Esophagus squamous epithelium (tissue), 5 donors: ENCODE measurements around the gene TNFRSF4. TPM values are rescaled to one million over a fixed set of nuclear protein-coding genes. Genes with fewer than 3 reads are reported as not detected.

ENCODE experiments used
- DNase-seq: peaks from one replicate; lab custom pipeline; 2025; lab: John Stamatoyannopoulos, UW
- H3K27ac ChIP-seq, 4 donors: fragments of 200-600 bp; sonication (generic); one replicate each; pipeline ENCODE4 v1.5.1; 2016 to 2019; ENCODE audit warnings: mild to moderate bottlenecking in 1 of 4
- H3K27me3 ChIP-seq, 4 donors: fragments of 200-600 bp; sonication (generic); 1 replicate in 3 of 4; 2 replicates in 1 of 4; pipeline versions ENCODE4 v1.5.1 to v1.6.0; 2017 to 2021; ENCODE audit warnings: antibody characterized with exemption in 1 of 4
- H3K36me3 ChIP-seq, 3 donors: fragments of 200-600 bp; sonication (generic); one replicate each; pipeline ENCODE4 v1.5.1; 2016 to 2019
- H3K4me1 ChIP-seq, 3 donors: fragments of 200-600 bp; sonication (generic); one replicate each; pipeline ENCODE4 v1.5.1; 2017 to 2019
- H3K4me3 ChIP-seq, 4 donors: fragments of 200-600 bp; sonication (generic); 1 replicate in 3 of 4; 2 replicates in 1 of 4; pipeline ENCODE4 v1.5.1; 2016 to 2019; ENCODE audit warnings: mild to moderate bottlenecking in 2 of 4, moderate library complexity in 1 of 4
- H3K9me3 ChIP-seq, 3 donors: fragments of 200-600 bp; sonication (generic); one replicate each; pipeline ENCODE4 v1.5.1; 2016 to 2019
- POLR2A ChIP-seq, 4 donors: fragments of 450-650 bp; IDR thresholded peaks; one replicate each; pipeline ENCODE4 v1.6.1; 2017; ENCODE audit warnings: antibody characterized with exemption in 4 of 4, mild to moderate bottlenecking in 4 of 4, moderate library complexity in 3 of 4
- WGBS, 2 donors: methylation state at CpG; one replicate each; pipeline ENCODE4 v1.1.5; 2018; 5-methylcytosine and 5-hydroxymethylcytosine counted together
- intact Hi-C: fragments of 100-400 bp; cut with DNase I; formaldehyde crosslinking; loops from one replicate; pipeline ENCODE4 v1.15.0; 2022
- total RNA-seq, 4 donors: library from RNA; depleted of rRNA; stranded (reverse); fragments of >200 nt; gene quantifications; one replicate each; pipeline ENCODE4 v1.1.0, GENCODE V29; 2016
- TF ChIP-seq, protein P1 (sequence below), 6 experiments: fragments of 450-650 bp in 4 of 6; fragments of 200-600 bp in 2 of 6; sonication (generic) in 2 of 6; IDR thresholded peaks; one replicate each; pipeline ENCODE4 v1.5.1; 2016 to 2019; ENCODE audit warnings: antibody characterized with exemption in 6 of 6, mild to moderate bottlenecking in 4 of 6, moderate library complexity in 4 of 6
- donor health status: DM: yes; HTN: yes; CAD: no.

The TNFRSF4 gene
- total RNA-seq, 4 donors from 2014 or later = 0.40 to 1.3 (median 0.57) TPM; not detected in 1

DNA sequence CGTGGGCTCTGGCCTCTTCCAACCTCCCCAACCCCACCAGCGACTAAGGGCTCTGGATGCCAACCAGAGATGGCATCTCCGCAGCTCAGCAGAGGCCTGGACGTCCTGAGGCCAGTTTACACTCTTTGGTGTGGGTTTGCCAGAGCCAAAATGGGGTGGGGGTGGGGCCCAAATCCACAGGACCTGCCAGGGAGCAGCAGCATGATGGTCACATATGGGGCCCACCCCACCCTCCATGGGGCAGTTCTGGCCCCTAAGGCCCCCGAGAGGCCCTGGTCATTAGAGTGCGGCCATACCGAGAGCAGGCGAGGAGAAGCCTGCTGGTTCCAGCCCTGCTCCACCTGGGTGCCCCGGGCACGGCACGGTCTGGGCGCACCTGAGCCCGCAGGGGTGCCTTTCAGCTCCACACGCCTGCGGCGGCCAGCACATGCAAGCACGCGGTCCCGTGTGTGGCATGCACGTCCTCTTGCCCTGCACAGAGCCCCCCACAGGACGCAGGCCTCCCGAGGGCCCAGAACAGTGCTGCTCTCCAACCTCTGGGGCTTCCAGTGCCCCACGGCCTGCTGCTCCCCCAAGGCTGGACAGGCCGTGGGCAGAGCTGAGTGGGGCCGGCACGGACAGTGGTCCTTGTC lies 27.8 kb upstream of the TNFRSF4 start:
- WGBS, 2 donors = 70% methylated on average over 2 of the region's 26 CpGs; no CpG with 5 or more reads in 1 of the 2 donors
- H3K27me3 ChIP-seq = peaks cover 0 to 75% (median 19%) of the 10 kb centered on the region in 4 donors
- no peaks in the 10 kb centered on the region for H3K36me3 ChIP-seq
- no peak overlapping the region for H3K27ac ChIP-seq
- no peaks in the 10 kb centered on the region for H3K9me3 ChIP-seq
- no peak overlapping the region for H3K4me3 ChIP-seq
- TF ChIP-seq, protein P1, sequence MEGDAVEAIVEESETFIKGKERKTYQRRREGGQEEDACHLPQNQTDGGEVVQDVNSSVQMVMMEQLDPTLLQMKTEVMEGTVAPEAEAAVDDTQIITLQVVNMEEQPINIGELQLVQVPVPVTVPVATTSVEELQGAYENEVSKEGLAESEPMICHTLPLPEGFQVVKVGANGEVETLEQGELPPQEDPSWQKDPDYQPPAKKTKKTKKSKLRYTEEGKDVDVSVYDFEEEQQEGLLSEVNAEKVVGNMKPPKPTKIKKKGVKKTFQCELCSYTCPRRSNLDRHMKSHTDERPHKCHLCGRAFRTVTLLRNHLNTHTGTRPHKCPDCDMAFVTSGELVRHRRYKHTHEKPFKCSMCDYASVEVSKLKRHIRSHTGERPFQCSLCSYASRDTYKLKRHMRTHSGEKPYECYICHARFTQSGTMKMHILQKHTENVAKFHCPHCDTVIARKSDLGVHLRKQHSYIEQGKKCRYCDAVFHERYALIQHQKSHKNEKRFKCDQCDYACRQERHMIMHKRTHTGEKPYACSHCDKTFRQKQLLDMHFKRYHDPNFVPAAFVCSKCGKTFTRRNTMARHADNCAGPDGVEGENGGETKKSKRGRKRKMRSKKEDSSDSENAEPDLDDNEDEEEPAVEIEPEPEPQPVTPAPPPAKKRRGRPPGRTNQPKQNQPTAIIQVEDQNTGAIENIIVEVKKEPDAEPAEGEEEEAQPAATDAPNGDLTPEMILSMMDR (IDR thresholded peaks at IDR 0.05) = no peak
- no peak for TF ChIP-seq POLR2A (IDR thresholded peaks at IDR 0.05)
- intact Hi-C loops = loop anchor here (10.0 kb wide), 1 partner anchor 117 kb away; no protein-coding TSS in a partner anchor
- no peak for DNase-seq
- H3K4me1 ChIP-seq = peaks cover 13 to 55% (median 32%) of the 10 kb centered on the region in 3 donors

DNA sequence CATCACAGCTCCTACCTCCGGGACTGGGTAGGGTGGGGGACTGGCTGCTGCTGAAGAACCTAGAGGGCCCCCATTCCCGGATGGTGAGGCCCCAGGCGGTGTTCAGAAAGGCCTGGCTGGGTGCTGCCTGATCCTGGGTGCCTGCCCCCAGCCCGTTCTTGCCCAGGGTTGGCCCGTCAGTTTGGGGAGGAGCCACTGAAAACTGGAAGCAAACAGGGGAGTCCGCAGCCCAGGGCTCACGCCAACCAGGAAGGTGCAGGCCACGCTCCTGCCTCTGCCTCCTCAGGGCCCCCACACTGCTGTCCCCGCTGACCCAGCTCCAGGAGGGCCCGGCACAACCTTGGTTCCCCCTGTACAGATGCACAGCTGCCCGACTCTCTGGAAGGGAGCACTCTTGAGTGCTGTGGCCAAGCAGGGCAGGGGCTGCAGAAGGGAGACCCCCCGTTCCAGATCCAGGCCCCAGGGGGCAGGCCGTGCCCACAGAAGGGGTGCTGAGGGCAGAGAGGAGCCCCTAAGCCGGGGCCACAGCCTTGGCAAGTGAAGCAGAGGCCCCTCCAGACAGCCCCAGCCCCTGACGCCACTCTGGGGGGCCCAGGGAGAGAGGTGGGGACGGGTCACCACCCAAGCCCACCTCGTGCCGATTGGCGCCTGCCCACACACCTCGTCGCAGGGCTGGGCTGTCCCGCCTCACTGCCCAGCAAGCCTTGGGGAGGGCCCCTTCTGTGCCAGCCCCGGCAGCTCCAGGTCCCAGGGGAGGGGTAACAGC lies 27.1 kb upstream of the TNFRSF4 start:
- Histone ChIP-seq H3K36me3 (no peaks in the 10 kb centered on the region), H3K4me1 (peaks cover 7 to 50% (median 32%) of the 10 kb centered on the region in 3 donors), H3K4me3 (peak overlapping the region in 1 of 4 donors; percentile 9), H3K9me3 (no peaks in the 10 kb centered on the region), H3K27me3 (peaks cover 0 to 72% (median 16%) of the 10 kb centered on the region in 4 donors), H3K27ac (no peak overlapping the region)
- TF ChIP-seq, protein P1 (IDR thresholded peaks at IDR 0.05) = no peak
- TF ChIP-seq POLR2A (IDR thresholded peaks at IDR 0.05) = no peak
- 47 to 66% methylated on average over 3 to 4 of the region's 23 CpGs for WGBS, 2 donors
- intact Hi-C loops = loop anchor here (10.0 kb wide), 1 partner anchor 116 kb away; no protein-coding TSS in a partner anchor
- no peak for DNase-seq

DNA sequence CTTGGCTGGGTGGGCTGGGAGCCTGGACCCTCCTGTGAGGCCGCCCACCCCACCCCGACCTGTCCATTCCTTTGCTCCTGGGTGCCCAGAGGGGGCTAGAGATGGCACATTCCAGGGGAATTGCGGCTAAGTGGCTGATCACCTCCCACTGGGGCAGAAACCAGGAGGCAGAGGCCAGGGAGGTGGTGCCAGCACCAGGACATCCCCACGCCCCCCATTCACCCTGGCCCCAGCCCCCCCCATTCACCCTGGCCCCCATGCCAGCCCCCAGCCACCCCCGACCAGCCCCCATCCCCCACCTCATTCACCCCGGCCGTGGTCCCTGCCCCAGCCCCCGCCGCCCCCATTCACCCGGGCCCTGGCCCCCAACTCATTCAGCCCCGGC lies 26.4 kb upstream of the TNFRSF4 start:
- H3K36me3 ChIP-seq = peaks cover 0 to 2% (median 0%) of the 10 kb centered on the region in 3 donors
- intact Hi-C loops = loop anchor here (10.0 kb wide), 1 partner anchor 116 kb away; no protein-coding TSS in a partner anchor
- no peak for DNase-seq
- H3K9me3 ChIP-seq = no peaks in the 10 kb centered on the region
- TF ChIP-seq, protein P1 (IDR thresholded peaks at IDR 0.05) = no peak
- TF ChIP-seq POLR2A (IDR thresholded peaks at IDR 0.05) = no peak
- WGBS, 2 donors = no CpG with 5 or more reads among the region's 11 CpGs
- peak overlapping the region in 1 of 4 donors; percentile 9 for H3K4me3 ChIP-seq
- peaks cover 7 to 47% (median 32%) of the 10 kb centered on the region in 3 donors for H3K4me1 ChIP-seq
- H3K27me3 ChIP-seq = peaks cover 0 to 65% (median 12%) of the 10 kb centered on the region in 4 donors
- H3K27ac ChIP-seq = no peak overlapping the region

DNA sequence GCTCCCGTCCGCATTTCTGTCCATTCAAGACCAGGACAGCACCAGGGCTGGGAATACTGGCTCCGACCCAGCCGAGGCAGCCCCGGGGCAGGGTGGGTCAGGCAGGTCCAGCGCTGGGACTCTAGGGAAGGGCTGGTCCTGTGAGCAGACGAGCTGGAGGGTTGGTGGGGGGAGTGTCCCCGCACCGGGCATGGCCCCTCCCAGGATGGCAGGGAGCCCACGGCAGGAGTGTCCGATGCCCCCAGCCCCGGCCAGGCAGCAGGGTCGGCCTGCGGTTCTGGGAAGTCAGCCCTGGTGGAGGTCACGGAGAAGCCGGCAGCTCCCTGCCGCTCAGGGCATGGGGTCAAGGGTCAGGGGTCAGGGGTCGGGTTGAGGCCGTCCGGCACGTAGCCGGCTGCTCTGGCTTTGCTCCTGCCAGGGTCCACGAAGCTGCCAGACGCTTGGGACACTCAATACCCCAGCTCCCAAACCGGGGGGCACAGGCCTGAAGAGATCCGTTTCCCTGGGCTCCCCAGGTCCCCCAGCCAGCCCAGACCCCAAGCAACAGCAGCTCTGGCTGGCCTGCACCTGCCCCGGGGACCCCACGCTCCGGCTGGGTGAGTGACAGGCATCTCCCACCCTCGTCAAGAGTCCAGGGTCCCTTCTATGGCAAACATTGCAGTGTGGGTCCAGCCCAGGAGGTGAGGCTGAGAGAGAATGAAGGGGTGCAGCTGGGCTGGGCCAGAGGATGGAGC lies 25.8 kb upstream of the TNFRSF4 start:
- Histone ChIP-seq H3K4me1 (peaks cover 7 to 47% (median 32%) of the 10 kb centered on the region in 3 donors), H3K9me3 (no peaks in the 10 kb centered on the region), H3K4me3 (no peak overlapping the region), H3K27me3 (peaks cover 0 to 62% (median 11%) of the 10 kb centered on the region in 4 donors), H3K36me3 (peaks cover 0 to 8% (median 0%) of the 10 kb centered on the region in 3 donors), H3K27ac (no peak overlapping the region)
- no peak for DNase-seq
- intact Hi-C loops = loop anchor here (10.0 kb wide), 1 partner anchor 115 kb away; no protein-coding TSS in a partner anchor
- WGBS, 2 donors = 36 to 60% methylated on average over 4 to 5 of the region's 30 CpGs
- TF ChIP-seq, protein P1 (IDR thresholded peaks at IDR 0.05) = no peak
- no peak for TF ChIP-seq POLR2A (IDR thresholded peaks at IDR 0.05)
